ENCODE data around the gene PTPRB.

The PTPRB gene

GRCh38 chr12:70607107-70607506 is 30.1 kb downstream of the PTPRB start:
- TF ChIP-seq CTCF (IDR thresholded peaks at IDR 0.05), result no peak

DNA sequence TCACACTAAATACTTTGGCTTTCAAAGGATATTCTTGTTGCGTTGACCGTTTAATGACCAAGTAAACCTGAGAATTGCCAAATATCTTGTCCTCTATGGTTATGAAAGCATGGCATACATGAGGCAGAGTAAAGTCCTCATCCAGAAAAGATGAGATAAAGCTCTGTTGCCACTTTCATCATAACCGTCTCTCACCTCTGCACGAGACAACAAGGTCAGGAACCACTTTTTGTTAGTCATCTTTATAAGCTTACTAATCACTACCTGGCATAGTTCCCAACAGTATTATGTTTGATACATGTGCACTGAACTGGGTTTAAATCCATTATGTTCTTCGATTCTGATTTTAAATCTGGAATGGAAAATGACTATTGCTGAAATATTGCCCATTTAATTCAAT is 31.3 kb downstream of the PTPRB start:
- no peak for TF ChIP-seq CTCF (IDR thresholded peaks at IDR 0.05)

- no peak for TF ChIP-seq CTCF (IDR thresholded peaks at IDR 0.05)
Observed at GRCh38 chr12:70604662-70605061, 32.6 kb downstream of the PTPRB start.

DNA sequence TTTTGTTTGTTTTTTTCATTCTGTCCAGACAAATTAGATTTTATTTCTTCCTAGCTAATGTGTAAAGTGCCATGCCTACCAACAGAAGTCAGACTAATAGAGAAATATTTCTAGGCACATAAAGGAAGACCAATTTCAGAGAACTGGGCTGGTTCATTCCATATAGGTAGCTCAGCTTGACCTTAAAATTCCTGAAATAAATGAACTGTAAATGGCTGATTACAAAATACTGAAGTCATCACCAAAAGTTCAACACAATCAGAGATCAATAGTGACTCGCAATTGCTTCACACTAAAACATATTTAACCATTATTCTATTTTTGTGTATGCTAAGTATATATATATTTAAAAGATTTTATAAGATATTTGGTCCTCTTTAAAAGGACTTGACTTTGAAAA is 34.2 kb downstream of the PTPRB start:
- no peak for TF ChIP-seq CTCF (IDR thresholded peaks at IDR 0.05)

- no peak for TF ChIP-seq CTCF (IDR thresholded peaks at IDR 0.05)
Observed at GRCh38 chr12:70598467-70599193, 38.6 kb downstream of the PTPRB start.

GRCh38 chr12:70592664-70593063 is 44.6 kb downstream of the PTPRB start:
- no peak for TF ChIP-seq CTCF (IDR thresholded peaks at IDR 0.05)

DNA sequence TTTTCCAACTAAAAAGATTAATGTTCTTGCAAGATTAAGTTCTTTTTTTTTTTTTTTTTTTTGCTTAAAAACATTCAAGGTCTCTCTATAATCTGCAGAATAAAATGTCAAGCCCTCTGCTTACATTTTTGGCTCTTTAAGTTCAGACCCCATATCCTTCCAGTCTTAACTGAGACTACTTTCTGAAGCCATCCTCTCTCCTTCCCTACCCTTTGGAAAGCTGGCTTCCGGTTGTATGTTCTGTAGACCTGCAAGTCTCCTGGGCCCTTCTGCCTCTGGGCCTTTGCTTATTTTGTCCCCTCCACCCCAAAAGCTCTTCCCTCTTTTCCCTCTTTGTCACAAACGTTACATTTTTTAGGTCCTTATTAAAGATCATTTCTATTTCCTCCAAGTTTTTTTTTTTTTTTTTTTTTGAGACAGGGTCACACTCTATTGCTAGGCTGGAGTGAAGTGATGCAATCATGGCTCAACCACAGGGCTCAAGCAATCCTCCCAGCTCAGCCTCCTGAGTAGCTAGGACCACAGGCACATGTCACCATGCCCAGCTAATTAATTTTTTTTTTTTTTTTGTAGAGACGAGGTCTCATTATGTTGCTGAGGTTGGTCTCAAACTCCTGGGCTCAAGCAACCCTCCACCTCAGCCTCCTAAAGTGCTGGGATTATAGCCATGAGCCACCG is 46.5 kb downstream of the PTPRB start:
- no peak for TF ChIP-seq CTCF (IDR thresholded peaks at IDR 0.05)
